NCI-H1092 (cell line): ENCODE results near the gene CMTR1.

Experiments used
- DNase-seq: peaks from one replicate; lab custom pipeline; 2025; lab: John Stamatoyannopoulos, UW

Gene CMTR1

DNA sequence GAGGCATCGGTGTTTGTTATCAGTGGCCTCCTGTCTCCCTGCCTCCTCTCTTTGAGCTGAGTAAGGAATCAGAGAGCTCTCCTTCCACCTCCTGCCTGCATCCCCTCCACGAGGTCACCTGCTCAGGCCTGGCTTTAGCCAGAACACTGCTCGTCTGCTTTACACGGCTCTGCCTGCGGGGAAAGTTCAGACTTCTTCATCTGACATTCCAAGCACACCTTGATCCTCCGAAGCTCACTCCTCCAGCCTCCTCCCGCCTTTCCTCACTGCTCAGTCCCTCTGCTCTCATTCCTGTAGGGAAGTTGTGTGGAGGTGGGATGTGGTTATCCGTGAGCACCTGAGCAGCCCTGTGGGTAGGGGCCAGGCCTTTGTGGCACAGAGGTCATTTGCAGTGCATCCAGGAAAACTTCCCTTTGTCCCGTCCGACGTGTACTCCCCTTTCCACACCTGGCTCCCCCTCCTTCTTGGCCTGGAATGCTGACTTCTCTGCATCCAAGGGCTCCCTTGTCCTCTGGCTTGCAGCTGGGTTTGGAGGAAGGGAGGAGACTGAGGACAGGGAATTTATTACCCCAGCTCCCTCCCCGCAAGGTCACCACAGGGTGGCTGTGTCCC is 79.5 kb downstream of the CMTR1 start:
- DNase-seq: no peak

DNA sequence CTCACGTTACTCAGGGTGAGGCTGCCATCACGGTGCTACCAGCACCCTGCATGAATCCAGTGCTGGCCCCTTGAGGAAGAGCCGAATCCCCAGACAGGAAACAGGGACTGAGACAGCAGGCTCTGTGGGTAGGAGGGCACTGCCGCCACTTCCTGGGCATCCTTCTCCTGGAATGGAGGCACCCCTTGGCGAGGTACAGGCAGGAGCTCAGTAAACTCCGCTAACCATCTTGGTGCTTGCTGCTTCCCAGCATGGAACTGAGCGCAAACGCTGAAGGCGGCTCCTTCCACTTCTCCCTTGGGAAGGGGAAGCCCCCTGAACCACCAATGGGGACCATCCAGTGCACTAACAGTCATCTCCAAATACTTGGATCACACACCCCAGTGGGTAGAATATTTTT is 80.1 kb downstream of the CMTR1 start:
- no peak for DNase-seq

DNA sequence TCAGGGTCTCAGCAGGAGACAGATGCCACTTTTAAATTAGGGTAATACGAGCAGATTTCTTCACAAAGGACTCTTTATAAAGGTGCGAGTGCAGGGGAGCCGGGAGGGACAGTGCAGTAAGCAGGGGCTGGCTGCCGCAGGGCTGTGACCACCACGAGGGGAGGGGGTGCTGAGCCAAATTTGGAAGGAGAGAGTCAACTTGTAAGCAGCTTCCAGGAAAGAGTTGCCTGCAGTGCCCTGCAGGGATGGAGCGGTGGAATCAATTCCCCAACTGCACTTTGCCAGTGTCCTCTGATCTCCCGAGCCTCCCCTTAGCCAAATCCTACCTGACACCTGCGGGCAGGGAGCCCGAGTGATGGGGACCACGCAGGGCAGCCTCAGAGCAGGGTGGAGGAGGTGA is 80.6 kb downstream of the CMTR1 start:
- DNase-seq: no peak

- no peak for DNase-seq
These were observed 81.3 kb downstream of the CMTR1 start for GRCh38 chr6:37514321-37514771.

DNA sequence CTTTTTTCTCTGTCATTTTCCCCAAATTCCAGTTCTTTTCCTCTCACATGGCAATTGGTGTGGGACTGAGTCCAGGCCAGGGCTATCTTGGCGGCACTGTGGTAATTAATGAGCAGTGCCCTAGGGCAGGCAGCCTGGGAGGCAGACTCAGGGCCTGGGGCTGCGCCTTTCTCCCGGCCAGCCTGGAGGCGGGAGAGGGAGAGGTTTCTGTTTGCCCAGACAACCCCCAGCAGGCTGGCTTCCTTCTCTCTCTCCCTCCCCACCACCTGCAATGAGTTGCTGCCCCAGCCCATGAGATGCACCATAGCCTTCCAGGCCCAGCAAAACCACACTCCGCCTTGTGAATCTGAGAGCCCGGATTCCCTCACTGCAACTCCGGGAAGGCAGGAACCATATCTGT is 81.8 kb downstream of the CMTR1 start:
- no peak for DNase-seq

DNA sequence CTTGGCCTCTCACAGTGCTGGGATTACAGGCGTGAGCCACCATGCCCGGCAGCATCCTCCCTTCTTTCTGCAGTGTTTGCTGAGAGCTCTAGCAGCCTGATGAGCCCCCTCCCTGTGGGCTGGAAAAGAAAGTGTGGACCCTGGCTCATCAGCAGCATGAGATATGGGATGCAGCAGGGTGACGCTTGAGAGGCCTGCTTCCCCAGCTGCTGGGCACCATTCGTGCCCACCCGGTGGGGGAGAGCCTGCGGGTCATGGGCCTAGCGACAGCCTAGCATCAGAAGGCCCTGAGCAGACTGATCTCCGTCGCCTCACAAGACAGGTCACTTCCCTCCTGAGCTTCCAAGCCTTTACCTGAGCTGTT is 82.7 kb downstream of the CMTR1 start:
- DNase-seq: peak; percentile 54

DNA sequence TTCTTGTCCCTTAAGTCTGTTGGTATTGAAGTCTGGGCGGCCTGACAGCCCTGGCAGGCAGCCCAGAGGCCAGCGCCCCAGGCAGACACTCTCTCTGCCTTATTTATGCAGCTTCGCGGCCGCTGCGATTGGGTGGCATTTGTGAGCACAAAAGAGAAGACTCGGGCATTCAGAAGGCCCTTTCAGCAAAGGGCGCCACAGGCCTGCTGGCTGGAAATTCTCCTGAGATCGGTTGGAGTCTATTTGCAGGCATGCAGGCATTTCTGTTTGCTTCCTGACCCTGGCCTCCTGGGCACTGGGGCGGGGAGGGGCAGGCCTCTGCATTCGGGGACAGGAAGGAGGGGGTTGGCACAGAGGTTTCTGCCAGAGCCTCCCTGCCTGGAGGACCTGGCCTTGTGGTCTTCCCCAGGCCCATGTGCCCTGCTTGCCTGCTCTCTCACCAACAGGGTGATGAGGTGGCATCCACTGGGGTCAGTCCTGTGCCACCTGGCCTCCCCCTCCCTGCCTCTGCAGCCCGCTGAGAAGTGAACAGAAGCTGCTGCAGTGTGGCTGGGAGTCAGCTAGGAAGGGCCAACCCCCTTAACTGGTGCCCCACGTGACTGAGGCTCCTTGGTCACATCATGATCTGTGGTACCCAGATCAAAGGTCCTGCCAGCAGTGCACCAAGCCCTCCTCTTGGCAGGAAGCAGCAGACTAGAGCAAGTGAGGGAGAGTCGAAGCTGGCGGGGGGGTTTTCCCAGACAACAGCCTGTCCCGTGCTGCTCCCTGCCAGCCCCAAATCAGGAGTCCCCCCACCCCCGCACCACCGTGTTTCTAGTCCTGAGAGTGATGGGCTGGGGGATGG is 83.3 kb downstream of the CMTR1 start:
- peak; percentile 80 for DNase-seq

DNA sequence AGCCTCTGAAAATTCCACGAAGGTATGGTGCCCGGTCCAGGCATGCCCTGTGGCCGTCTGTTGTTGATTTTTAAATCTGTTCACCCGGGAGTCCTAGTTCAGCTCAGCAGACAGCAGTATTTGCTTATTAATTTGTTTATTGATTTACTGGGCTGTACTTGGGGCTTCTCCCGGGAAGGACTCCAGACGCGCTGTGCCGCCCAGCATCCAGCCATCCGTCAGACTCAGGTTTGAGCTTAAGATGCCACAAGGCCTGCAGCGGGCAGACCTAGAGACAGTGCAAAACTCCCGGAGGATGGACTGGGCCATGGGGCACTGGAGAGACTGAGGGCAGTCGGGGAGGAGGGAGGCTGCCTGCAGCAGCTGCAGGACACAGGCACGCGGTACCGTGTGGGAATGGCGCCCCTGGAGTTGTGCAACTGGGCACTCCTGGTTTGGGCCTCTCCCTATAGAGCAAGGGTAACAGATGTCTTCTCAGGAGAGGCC is 83.9 kb downstream of the CMTR1 start:
- DNase-seq: no peak

DNA sequence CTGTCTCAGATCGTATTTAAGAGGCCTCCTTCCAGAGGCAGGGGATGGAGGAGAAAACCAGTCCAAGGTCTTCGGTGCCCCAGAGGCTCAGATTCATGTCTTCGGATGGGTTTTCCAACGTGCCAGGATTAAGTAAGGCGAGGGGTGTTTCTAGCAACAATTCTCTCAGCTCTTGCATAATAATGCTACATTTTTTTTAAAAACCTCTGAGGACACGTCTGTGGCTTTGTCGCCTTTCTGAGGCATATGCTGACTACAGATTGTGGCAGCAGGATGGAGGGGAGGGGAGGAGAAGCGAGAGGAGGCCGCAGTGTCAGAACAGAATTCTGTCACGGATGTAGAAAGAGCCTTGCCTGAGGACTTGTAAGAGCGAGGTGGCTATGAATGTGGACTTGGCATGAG is 84.4 kb downstream of the CMTR1 start:
- DNase-seq: no peak

GRCh38 chr6:37518116-37518515 is 85.1 kb downstream of the CMTR1 start:
- DNase-seq: no peak

DNA sequence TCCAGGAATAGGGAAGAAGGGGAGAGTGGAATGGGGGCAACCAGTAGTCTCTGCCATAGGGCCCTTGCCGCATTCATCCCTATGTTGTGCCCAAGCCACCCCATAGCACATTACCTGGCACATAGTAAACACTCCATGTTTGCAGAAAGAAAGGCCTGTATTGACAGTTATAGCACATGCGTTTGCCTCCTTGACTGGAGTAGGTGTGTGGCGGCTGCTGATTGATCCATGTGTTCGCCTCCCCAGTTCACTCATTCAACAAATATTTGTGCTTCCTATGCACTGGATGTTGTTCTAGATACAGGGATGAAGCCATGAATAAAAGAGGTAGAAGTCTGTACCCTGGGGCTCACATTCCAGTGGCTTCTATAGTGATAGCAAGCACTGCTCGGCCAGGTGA is 86.4 kb downstream of the CMTR1 start:
- no peak for DNase-seq

DNA sequence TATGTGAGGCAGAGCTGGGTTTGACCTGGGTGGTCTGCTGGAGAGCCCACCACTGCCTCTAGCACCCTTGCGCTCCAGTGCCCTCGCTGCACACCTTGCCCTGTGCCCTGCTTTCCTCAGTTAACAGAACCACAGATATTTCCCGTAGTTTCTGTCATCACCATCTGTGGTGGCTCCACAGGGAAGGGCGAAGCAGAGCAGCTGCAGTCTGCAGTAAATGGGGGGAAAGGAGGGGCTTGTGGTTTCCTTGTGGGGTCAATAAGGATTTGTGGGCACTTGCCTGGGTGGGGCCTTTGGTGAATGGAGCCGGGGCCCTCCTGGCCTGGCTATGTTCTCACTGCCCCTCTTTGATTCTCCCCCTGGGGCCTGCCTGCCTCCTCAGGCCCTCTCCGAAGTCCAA is 87.9 kb downstream of the CMTR1 start:
- DNase-seq: no peak

DNA sequence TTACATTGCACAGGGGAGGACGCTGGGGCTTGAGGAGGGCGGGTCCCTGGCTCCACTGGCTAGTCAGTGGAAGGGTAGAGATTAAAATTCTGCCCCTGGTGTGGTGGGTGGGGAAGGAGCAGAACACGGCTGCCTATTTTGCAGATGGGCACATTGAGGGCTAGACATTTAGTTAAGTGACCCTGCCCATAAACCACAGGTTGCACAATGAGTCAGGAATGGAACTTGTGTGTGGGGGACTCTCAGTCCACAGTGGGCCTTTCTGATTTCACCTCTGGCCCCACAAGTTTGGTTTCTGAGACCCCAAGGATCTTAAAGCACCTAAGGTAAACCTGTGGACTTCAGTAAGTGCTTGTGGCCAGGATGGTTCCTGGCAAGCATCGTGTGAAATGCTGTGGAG is 88.7 kb downstream of the CMTR1 start:
- no peak for DNase-seq

DNA sequence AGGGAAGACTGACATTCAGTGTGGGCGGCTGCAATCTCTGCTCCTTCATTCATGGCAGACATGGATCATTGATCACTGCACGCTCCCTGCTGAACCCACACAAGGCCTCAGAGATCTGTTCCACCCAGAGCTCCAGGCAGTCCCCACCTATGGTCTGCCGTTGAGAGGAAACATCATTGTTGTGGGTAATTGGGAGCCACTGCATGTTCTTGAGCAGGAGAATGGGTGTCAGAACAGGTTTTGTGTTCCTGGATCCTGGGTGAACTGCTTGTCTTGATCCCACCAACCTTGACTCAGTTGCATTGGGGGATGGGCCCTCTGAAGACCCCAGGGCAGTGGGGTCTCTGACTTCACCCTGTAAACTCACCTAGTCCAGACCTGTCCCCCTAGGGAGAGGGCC is 89.8 kb downstream of the CMTR1 start:
- no peak for DNase-seq

DNA sequence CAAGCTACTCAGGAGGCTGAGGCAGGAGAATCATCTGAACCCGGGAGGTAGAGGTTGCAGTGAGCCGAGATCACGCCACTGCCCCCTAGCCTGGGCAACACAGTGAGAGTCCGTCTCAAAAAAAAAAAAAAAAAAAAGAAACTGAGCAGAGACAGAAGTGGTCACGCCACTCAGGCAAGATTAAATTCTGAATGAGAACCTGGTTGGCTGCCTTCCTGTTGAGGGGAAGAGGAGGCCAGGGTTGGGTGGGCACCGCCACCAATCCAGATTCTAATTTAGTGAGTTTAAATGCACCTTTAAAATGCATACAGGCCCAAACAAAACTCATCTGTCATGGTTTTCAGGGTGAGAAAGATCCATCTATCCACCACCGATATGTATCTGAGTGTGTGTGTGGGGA is 90.4 kb downstream of the CMTR1 start:
- DNase-seq: no peak

GRCh38 chr6:37524025-37524969 is 91.3 kb downstream of the CMTR1 start:
- DNase-seq: no peak

DNA sequence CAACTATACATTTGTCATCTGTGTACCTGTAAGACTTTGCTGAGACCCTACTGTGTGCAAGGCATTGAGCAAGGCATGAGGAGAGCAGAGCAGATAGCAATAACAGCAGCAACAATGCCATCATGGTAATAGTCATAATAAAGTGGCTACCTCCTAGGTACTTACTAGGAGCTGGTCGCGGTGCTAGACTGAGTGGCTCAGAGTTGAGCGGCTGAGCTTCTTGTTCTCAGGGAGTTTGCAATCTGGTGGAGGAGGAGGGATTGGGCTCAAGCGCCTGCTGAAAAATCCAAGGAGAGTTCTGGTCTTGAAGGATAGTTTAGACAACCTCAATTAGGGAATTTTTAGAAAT is 91.9 kb downstream of the CMTR1 start:
- DNase-seq: no peak

- no peak for DNase-seq
These were observed 92.7 kb downstream of the CMTR1 start for GRCh38 chr6:37525460-37526357.

GRCh38 chr6:37528541-37528940 is 95.5 kb downstream of the CMTR1 start:
- no peak for DNase-seq

- no peak for DNase-seq
These were observed 97.3 kb downstream of the CMTR1 start for GRCh38 chr6:37530297-37530696.

- DNase-seq: no peak
These were observed 98.0 kb downstream of the CMTR1 start for GRCh38 chr6:37531026-37531425.
